ENCODE results near the gene GNAS. TPM values are rescaled to one million over a fixed set of nuclear protein-coding genes. Genes with fewer than 3 reads are reported as not detected.

The GNAS gene
- total RNA-seq, 4 donors from 2014 or later, result 334 to 533 (median 451) TPM

- Histone ChIP-seq H3K4me1 (no peaks in the 10 kb centered on the region), H3K4me3 (no peak overlapping the region), H3K9me3 (no peaks in the 10 kb centered on the region), H3K27ac (no peak overlapping the region), H3K36me3 (no peaks in the 10 kb centered on the region), H3K27me3 (no peaks in the 10 kb centered on the region)
- no peak for TF ChIP-seq POLR2A (IDR thresholded peaks at IDR 0.05)
- 79% methylated on average over 7 of the region's 7 CpGs for WGBS
- DNase-seq (ENCODE audit: low spot score in 2 of 2), result no peak
These were observed 23.9 kb downstream of the GNAS start for GRCh38 chr20:58876437-58876836.

GRCh38 chr20:58877050-58877975, 24.8 kb downstream of the GNAS start:
- no peaks in the 10 kb centered on the region for H3K27me3 ChIP-seq
- no peak overlapping the region for H3K4me3 ChIP-seq
- no peaks in the 10 kb centered on the region for H3K4me1 ChIP-seq
- H3K9me3 ChIP-seq, result no peaks in the 10 kb centered on the region
- WGBS, result 81% methylated on average over 11 of the region's 11 CpGs
- no peaks in the 10 kb centered on the region for H3K36me3 ChIP-seq
- no peak overlapping the region for H3K27ac ChIP-seq
- no peak for DNase-seq (ENCODE audit: low spot score in 2 of 2)
- TF ChIP-seq POLR2A (IDR thresholded peaks at IDR 0.05), result no peak
- TF ChIP-seq CTCF (IDR thresholded peaks at IDR 0.05), result no peak
- TF ChIP-seq EP300 (IDR thresholded peaks at IDR 0.05), result no peak
- TF ChIP-seq POLR2AphosphoS5 (IDR thresholded peaks at IDR 0.05), result no peak

- TF ChIP-seq POLR2AphosphoS5 (IDR thresholded peaks at IDR 0.05) (no peak), POLR2A (IDR thresholded peaks at IDR 0.05) (no peak)
- WGBS, result 84% methylated on average over 4 of the region's 4 CpGs
- Histone ChIP-seq H3K4me3 (no peak overlapping the region), H3K9me3 (no peaks in the 10 kb centered on the region), H3K27ac (no peak overlapping the region), H3K36me3 (no peaks in the 10 kb centered on the region), H3K27me3 (no peaks in the 10 kb centered on the region), H3K4me1 (no peaks in the 10 kb centered on the region)
- no peak for DNase-seq (ENCODE audit: low spot score in 2 of 2)
These were observed 25.5 kb downstream of the GNAS start for GRCh38 chr20:58877976-58878360.

GRCh38 chr20:58878399-58878798, 25.9 kb downstream of the GNAS start:
- no peaks in the 10 kb centered on the region for H3K9me3 ChIP-seq
- TF ChIP-seq EP300 (IDR thresholded peaks at IDR 0.05), result no peak
- no peak for TF ChIP-seq POLR2AphosphoS5 (IDR thresholded peaks at IDR 0.05)
- TF ChIP-seq CTCF (IDR thresholded peaks at IDR 0.05), result no peak
- no peak for TF ChIP-seq POLR2A (IDR thresholded peaks at IDR 0.05)
- WGBS, result 86% methylated on average over 4 of the region's 4 CpGs
- DNase-seq (ENCODE audit: low spot score in 2 of 2), result no peak
- no peaks in the 10 kb centered on the region for H3K27me3 ChIP-seq
- no peak overlapping the region for H3K4me3 ChIP-seq
- no peaks in the 10 kb centered on the region for H3K4me1 ChIP-seq
- no peak overlapping the region for H3K27ac ChIP-seq
- H3K36me3 ChIP-seq, result no peaks in the 10 kb centered on the region

DNA sequence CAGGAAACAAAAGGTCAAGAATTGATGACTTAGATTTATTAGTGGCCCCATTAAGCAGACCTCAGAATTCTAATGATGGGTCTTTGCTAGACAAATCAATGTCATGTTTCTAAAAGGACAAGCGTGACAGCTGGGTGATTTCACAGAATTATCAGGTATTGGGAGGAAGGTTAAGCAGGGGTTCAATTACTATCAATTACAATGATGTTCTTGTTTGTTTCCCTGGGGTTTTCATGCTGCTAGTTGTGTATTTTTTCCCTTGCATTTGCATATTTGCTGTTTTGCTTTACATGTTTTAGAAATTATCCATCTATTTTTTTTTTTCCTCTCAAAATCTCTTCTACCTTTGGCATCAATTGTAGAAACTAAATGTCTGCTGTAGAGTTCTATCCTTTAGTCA, 27.9 kb downstream of the GNAS start:
- Histone ChIP-seq H3K9me3 (no peaks in the 10 kb centered on the region), H3K4me1 (no peaks in the 10 kb centered on the region), H3K27me3 (no peaks in the 10 kb centered on the region), H3K36me3 (no peaks in the 10 kb centered on the region), H3K27ac (no peak overlapping the region), H3K4me3 (no peak overlapping the region)
- no peak for TF ChIP-seq POLR2A (IDR thresholded peaks at IDR 0.05)
- no peak for TF ChIP-seq EP300 (IDR thresholded peaks at IDR 0.05)
- no peak for TF ChIP-seq POLR2AphosphoS5 (IDR thresholded peaks at IDR 0.05)
- no peak for TF ChIP-seq CTCF (IDR thresholded peaks at IDR 0.05)
- DNase-seq (ENCODE audit: low spot score in 2 of 2), result no peak
- WGBS, result 100% methylated on average over 1 of the region's 1 CpG

GRCh38 chr20:58880994-58881752, 28.7 kb downstream of the GNAS start:
- TF ChIP-seq CTCF (IDR thresholded peaks at IDR 0.05), result no peak
- no peak for TF ChIP-seq POLR2A (IDR thresholded peaks at IDR 0.05)
- TF ChIP-seq POLR2AphosphoS5 (IDR thresholded peaks at IDR 0.05), result no peak
- no peak for TF ChIP-seq EP300 (IDR thresholded peaks at IDR 0.05)
- no peak for DNase-seq (ENCODE audit: low spot score in 2 of 2)
- H3K27ac ChIP-seq, result no peak overlapping the region

More at GRCh38 chr20:58880994-58881752, 28.7 kb downstream of the GNAS start:
- Histone ChIP-seq H3K27me3 (no peaks in the 10 kb centered on the region), H3K9me3 (no peaks in the 10 kb centered on the region), H3K4me3 (no peak overlapping the region), H3K36me3 (no peaks in the 10 kb centered on the region), H3K4me1 (no peaks in the 10 kb centered on the region)
- WGBS, result 93% methylated on average over 9 of the region's 9 CpGs

All from suprapubic skin (tissue), 4 donors.